Thyroid gland (tissue), 4 donors: Measurements from ENCODE around the gene S100A3. TPM values are rescaled to one million over a fixed set of nuclear protein-coding genes. Genes with fewer than 3 reads are reported as not detected.
A peak's percentile ranks its signal among the peaks of the same experiment; 100 is the strongest.

ENCODE experiments used
- DNase-seq, 2 donors: peaks; one replicate each; pipeline ENCODE4 v3.0.0-alpha.2; 2019
- H3K27ac ChIP-seq, 3 donors: fragments of 200-600 bp; sonication (generic); 1 replicate in 2 of 3; 2 replicates in 1 of 3; pipeline ENCODE4 v1.5.1; 2016 to 2019; ENCODE audit warnings: mild to moderate bottlenecking in 1 of 3, moderate library complexity in 1 of 3
- H3K27me3 ChIP-seq: fragments of 200-600 bp; sonication (generic); one replicate; pipeline ENCODE4 v1.5.1; 2019
- H3K36me3 ChIP-seq, 2 donors: fragments of 200-600 bp; sonication (generic); one replicate each; pipeline ENCODE4 v1.5.1; 2016 to 2019
- H3K4me1 ChIP-seq, 2 donors: fragments of 200-600 bp; sonication (generic); one replicate each; pipeline ENCODE4 v1.5.1; 2017 to 2019
- H3K4me3 ChIP-seq, 3 donors: fragments of 200-600 bp; sonication (generic); replicated peaks in 1 of 3; 1 replicate in 2 of 3; 2 replicates in 1 of 3; pipeline ENCODE4 v1.5.1; 2016; ENCODE audit warnings: mild to moderate bottlenecking in 1 of 3
- H3K9me3 ChIP-seq: fragments of 200-600 bp; sonication (generic); one replicate; pipeline ENCODE4 v1.5.1; 2017
- POLR2A ChIP-seq, 2 donors: fragments of 450-650 bp; IDR thresholded peaks; one replicate each; pipeline ENCODE4 v1.6.1; 2017; ENCODE audit warnings: antibody characterized with exemption in 2 of 2, mild to moderate bottlenecking in 2 of 2, moderate library complexity in 1 of 2
- WGBS, 2 donors: methylation state at CpG; one replicate each; pipeline ENCODE4 v1.1.5; 2017; 5-methylcytosine and 5-hydroxymethylcytosine counted together
- intact Hi-C: fragments of 100-400 bp; cut with DNase I; formaldehyde crosslinking; loops from one replicate; pipeline ENCODE4 v1.15.1; 2023
- total RNA-seq, 4 donors: library from RNA; depleted of rRNA; stranded (reverse); fragments of >200 nt; gene quantifications; one replicate each; pipeline ENCODE4 v1.2.3, GENCODE V29; 2016
- TF ChIP-seq, protein P1 (sequence below), 6 experiments: fragments of 200-600 bp in 3 of 6; fragments of 450-650 bp in 3 of 6; sonication (generic) in 3 of 6; IDR thresholded peaks; one replicate each; pipeline ENCODE4 v1.5.1; 2016 to 2019; ENCODE audit warnings: antibody characterized with exemption in 6 of 6, mild to moderate bottlenecking in 2 of 6, inconsistent platforms in 1 of 6, moderate library complexity in 1 of 6

S100A3 gene
- total RNA-seq, 4 donors from 2014 or later = 0.83 to 1.7 TPM; not detected in 2

GRCh38 chr1:153547560-153548551 lies 1.2 kb downstream of the S100A3 start:
- intact Hi-C loops = no loop called here
- Histone ChIP-seq H3K4me1 (peaks cover 41 to 76% of the 10 kb centered on the region in 2 donors), H3K4me3 (no peak overlapping the region), H3K9me3 (no peaks in the 10 kb centered on the region), H3K27me3 (no peaks in the 10 kb centered on the region), H3K27ac (peak overlapping the region; percentile 74 to 96 (median 94)), H3K36me3 (no peaks in the 10 kb centered on the region)
- no peak for TF ChIP-seq POLR2A (IDR thresholded peaks at IDR 0.05)
- TF ChIP-seq, protein P1, sequence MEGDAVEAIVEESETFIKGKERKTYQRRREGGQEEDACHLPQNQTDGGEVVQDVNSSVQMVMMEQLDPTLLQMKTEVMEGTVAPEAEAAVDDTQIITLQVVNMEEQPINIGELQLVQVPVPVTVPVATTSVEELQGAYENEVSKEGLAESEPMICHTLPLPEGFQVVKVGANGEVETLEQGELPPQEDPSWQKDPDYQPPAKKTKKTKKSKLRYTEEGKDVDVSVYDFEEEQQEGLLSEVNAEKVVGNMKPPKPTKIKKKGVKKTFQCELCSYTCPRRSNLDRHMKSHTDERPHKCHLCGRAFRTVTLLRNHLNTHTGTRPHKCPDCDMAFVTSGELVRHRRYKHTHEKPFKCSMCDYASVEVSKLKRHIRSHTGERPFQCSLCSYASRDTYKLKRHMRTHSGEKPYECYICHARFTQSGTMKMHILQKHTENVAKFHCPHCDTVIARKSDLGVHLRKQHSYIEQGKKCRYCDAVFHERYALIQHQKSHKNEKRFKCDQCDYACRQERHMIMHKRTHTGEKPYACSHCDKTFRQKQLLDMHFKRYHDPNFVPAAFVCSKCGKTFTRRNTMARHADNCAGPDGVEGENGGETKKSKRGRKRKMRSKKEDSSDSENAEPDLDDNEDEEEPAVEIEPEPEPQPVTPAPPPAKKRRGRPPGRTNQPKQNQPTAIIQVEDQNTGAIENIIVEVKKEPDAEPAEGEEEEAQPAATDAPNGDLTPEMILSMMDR (IDR thresholded peaks at IDR 0.05) = no peak
- DNase-seq = no peak
- WGBS, 2 donors = 78 to 84% methylated on average over 17 to 18 of the region's 19 CpGs

- intact Hi-C loops = no loop called here
- Histone ChIP-seq H3K9me3 (no peaks in the 10 kb centered on the region), H3K4me1 (peaks cover 41 to 85% of the 10 kb centered on the region in 2 donors), H3K4me3 (no peak overlapping the region), H3K27me3 (no peaks in the 10 kb centered on the region), H3K27ac (peak overlapping the region; percentile 74 to 96 (median 94)), H3K36me3 (no peaks in the 10 kb centered on the region)
- 39 to 42% methylated on average over 11 to 13 of the region's 14 CpGs for WGBS, 2 donors
- DNase-seq = peak; percentile 83 to 84
- TF ChIP-seq, protein P1 (IDR thresholded peaks at IDR 0.05) = no peak
- TF ChIP-seq POLR2A (IDR thresholded peaks at IDR 0.05) = peak in 1 of 2 donors; percentile 70
These were observed 2.1 kb downstream of the S100A3 start for GRCh38 chr1:153546796-153547559.

DNA sequence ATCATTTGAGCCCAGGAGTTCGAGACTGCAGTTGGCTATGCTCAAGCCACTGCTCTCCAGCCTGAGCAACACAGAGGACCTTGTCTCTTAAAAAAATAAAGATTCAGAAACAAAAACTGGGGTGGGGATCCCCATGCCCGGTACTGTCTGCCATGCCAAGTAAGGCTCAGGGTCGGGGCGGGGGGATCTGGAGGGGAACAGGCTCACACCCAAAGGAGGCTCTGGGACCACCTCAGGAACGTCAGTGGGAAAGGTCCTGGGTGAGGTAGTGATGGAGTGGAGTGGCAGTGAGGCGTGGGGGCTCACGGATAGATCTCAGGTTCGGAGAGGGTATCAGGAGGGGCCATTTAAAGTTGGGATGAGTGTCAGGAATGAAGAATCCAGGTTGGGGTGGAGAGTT lies 2.7 kb downstream of the S100A3 start:
- TF ChIP-seq POLR2A (IDR thresholded peaks at IDR 0.05) = no peak
- TF ChIP-seq, protein P1 (IDR thresholded peaks at IDR 0.05) = no peak
- H3K9me3 ChIP-seq = no peaks in the 10 kb centered on the region
- H3K27ac ChIP-seq = peak overlapping the region; percentile 74 to 96 (median 94)
- no peak overlapping the region for H3K4me3 ChIP-seq
- 81 to 86% methylated on average over 8 of the region's 8 CpGs for WGBS, 2 donors
- peaks cover 41 to 91% of the 10 kb centered on the region in 2 donors for H3K4me1 ChIP-seq
- no peak for DNase-seq
- no peaks in the 10 kb centered on the region for H3K36me3 ChIP-seq
- intact Hi-C loops = no loop called here
- H3K27me3 ChIP-seq = no peaks in the 10 kb centered on the region

DNA sequence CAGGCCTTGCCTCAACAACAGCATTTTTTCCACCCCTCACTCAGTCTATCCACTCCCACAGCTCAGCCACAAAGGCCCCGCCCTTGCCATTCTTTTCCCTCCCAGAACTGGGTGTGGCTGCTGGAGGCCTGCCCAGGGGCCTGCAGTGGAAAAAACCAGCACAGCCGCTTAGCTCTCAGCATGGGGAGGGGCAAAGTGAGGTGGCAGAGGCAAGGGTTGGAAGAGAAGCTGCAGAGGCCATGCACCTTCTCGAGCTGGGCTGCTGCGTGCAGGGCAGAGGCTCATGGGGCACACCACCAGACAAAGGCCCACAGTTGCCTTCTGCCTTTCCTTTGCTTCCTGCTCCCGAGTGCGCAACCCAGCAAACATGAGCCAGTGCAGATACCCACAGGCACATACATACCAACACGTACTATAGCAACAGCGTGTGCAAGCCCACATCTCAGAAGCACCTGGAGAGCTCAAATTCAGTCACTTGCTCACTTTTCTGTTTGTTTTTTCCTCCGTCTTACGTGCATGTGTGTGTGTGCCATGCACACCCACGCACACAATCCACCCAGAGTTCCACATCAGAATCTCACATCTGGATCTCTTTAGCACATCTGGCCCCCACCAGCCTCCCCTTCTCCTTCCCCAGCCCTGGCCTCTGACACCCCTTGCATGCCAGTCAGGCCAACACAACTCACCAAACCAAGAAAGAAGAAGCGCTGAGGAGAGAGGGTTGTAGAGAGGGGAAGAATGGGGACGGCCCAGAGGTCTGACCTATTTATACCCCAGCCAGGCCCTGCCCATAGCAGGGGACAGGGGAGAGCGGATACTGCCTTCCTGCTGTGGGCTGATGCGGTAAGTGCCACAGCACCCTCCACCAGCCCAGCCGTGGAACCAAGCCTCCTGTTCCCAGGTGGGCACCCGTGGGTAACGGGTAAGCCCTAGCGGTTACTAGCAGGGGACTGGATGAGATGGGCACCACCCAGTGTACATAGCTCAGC lies 3.7 kb downstream of the S100A3 start, which contains the start of gene S100A4:
S100A4 (minus strand) TSS at position 740 of the 989 bp plus-strand sequence. CDS start 1,012 bp downstream, outside the sequence.
- Histone ChIP-seq H3K4me1 (peaks cover 49 to 100% of the 10 kb centered on the region in 2 donors), H3K9me3 (no peaks in the 10 kb centered on the region), H3K27me3 (no peaks in the 10 kb centered on the region), H3K27ac (peak within 1 kb of the TSS; percentile 74 to 96 (median 94)), H3K4me3 (peak within 1 kb of the TSS in 1 of 3 donors; percentile 14), H3K36me3 (no peaks in the 10 kb centered on the region)
- TF ChIP-seq, protein P1 (IDR thresholded peaks at IDR 0.05) = no peak
- peak in 1 of 2 donors; percentile 91 for TF ChIP-seq POLR2A (IDR thresholded peaks at IDR 0.05)
- WGBS, 2 donors = 46 to 48% methylated on average over 17 to 19 of the region's 19 CpGs
- intact Hi-C loops = no loop called here
- peak; percentile 97 to 98 for DNase-seq
